Liver (tissue), 9 donors: ENCODE data around the gene SUGCT. TPM values are rescaled to one million over a fixed set of nuclear protein-coding genes. Genes with fewer than 3 reads are reported as not detected.

Source experiments
- DNase-seq: peaks from one replicate; pipeline ENCODE4 v3.0.0-alpha.2; 2017; ENCODE audit warnings: low spot score
- H3K27ac ChIP-seq, 2 donors: one replicate each; pipeline ENCODE4 v1.7.0; 2013; ENCODE audit warnings: inconsistent platforms in 2 of 2, low read length in 2 of 2, control low read depth in 1 of 2, low read depth in 1 of 2, mild to moderate bottlenecking in 1 of 2
- H3K27me3 ChIP-seq, 4 donors: one replicate each; pipeline versions ENCODE4 v1.6.1 to v1.7.0; 2013; ENCODE audit warnings: low read length in 3 of 4, inconsistent platforms in 1 of 4, mild to moderate bottlenecking in 1 of 4, moderate library complexity in 1 of 4; ENCODE audit not compliant: control insufficient read depth in 4 of 4, insufficient read depth in 4 of 4
- H3K36me3 ChIP-seq, 4 donors: one replicate each; pipeline versions ENCODE4 v1.6.1 to v1.7.0; 2013; ENCODE audit warnings: low read length in 3 of 4, mild to moderate bottlenecking in 3 of 4, low read depth in 1 of 4, moderate library complexity in 1 of 4; ENCODE audit not compliant: control insufficient read depth in 4 of 4, insufficient read depth in 3 of 4
- H3K4me1 ChIP-seq, 4 donors: one replicate each; pipeline versions ENCODE4 v1.6.1 to v1.7.0; 2013; ENCODE audit warnings: low read length in 3 of 4, mild to moderate bottlenecking in 3 of 4, moderate library complexity in 1 of 4; ENCODE audit not compliant: control insufficient read depth in 4 of 4, insufficient read depth in 4 of 4
- H3K4me3 ChIP-seq, 3 donors: one replicate each; pipeline versions ENCODE4 v1.6.1 to v1.7.0; 2013; ENCODE audit warnings: low read length in 3 of 3, control low read depth in 1 of 3, low read depth in 1 of 3, mild to moderate bottlenecking in 1 of 3
- H3K9ac ChIP-seq, 2 donors: one replicate each; pipeline ENCODE4 v1.7.0; 2013; ENCODE audit warnings: low read length in 2 of 2, mild to moderate bottlenecking in 2 of 2, moderate library complexity in 2 of 2, control low read depth in 1 of 2, low read depth in 1 of 2
- H3K9me3 ChIP-seq, 4 donors: one replicate each; pipeline versions ENCODE4 v1.6.1 to v1.7.0; 2013; ENCODE audit warnings: low read length in 3 of 4; ENCODE audit not compliant: control insufficient read depth in 4 of 4
- CTCF ChIP-seq: fragments of 150-350 bp; IDR thresholded peaks from 2 replicates; pipeline ENCODE4 v1.5.1; 2017; ENCODE audit warnings: improper control_type of control experiment, low read depth, low read length; ENCODE audit not compliant: missing input control
- EGR1 ChIP-seq, 2 donors: IDR thresholded peaks; 2 replicates each; pipeline ENCODE4 v1.6.1; 2016 to 2018; ENCODE audit warnings: antibody characterized with exemption in 2 of 2, low read depth in 2 of 2
- FOXA1 ChIP-seq: IDR thresholded peaks from 2 replicates; pipeline ENCODE4 v1.6.1; 2016; ENCODE audit warnings: antibody characterized with exemption
- FOXA2 ChIP-seq: IDR thresholded peaks from 2 replicates; pipeline ENCODE4 v1.6.1; 2016; ENCODE audit warnings: antibody characterized with exemption
- HNF4A ChIP-seq, 2 donors: conservative IDR thresholded peaks; 2 replicates each; pipeline ENCODE4 v1.6.1; 2016; ENCODE audit warnings: antibody characterized with exemption in 2 of 2, mild to moderate bottlenecking in 2 of 2
- HNF4G ChIP-seq: IDR thresholded peaks from 2 replicates; pipeline ENCODE4 v1.6.1; 2016; ENCODE audit warnings: antibody characterized with exemption
- JUND ChIP-seq, 2 donors: IDR thresholded peaks; 2 replicates each; pipeline ENCODE4 v1.6.1; 2016; ENCODE audit warnings: antibody characterized with exemption in 2 of 2
- NR2F2 ChIP-seq: IDR thresholded peaks from 2 replicates; pipeline ENCODE4 v1.6.1; 2016; ENCODE audit warnings: antibody characterized with exemption
- RAD21 ChIP-seq, 2 donors: IDR thresholded peaks; 2 replicates each; pipeline ENCODE4 v1.6.1; 2016; ENCODE audit warnings: antibody characterized with exemption in 2 of 2, mild to moderate bottlenecking in 2 of 2
- REST ChIP-seq: IDR thresholded peaks from 2 replicates; pipeline ENCODE4 v1.6.1; 2016; ENCODE audit warnings: antibody characterized with exemption, mild to moderate bottlenecking
- RXRA ChIP-seq, 2 donors: IDR thresholded peaks; 2 replicates each; pipeline ENCODE4 v1.6.1; 2017 to 2018; ENCODE audit warnings: antibody characterized with exemption in 2 of 2, mild to moderate bottlenecking in 1 of 2
- SP1 ChIP-seq: IDR thresholded peaks from 2 replicates; pipeline ENCODE4 v1.6.1; 2018; ENCODE audit warnings: antibody characterized with exemption, mild to moderate bottlenecking
- TAF1 ChIP-seq: conservative IDR thresholded peaks from 2 replicates; pipeline ENCODE4 v1.6.1; 2016; ENCODE audit warnings: antibody characterized with exemption, mild to moderate bottlenecking
- YY1 ChIP-seq: IDR thresholded peaks from 2 replicates; pipeline ENCODE4 v1.6.1; 2016; ENCODE audit warnings: antibody characterized with exemption, mild to moderate bottlenecking
- ZBTB33 ChIP-seq: IDR thresholded peaks from 2 replicates; pipeline ENCODE4 v1.6.1; 2016; ENCODE audit warnings: antibody characterized with exemption
- WGBS: extraction: QIAGEN DNeasy Blood & Tissue Kit; methylation state at CpG from one replicate; pipeline ENCODE4 v1.1.7; 2013; 5-methylcytosine and 5-hydroxymethylcytosine counted together
- polyA plus RNA-seq, 2 donors: library from polyadenylated mRNA; stranded (reverse) in 1 of 2; unstranded in 1 of 2; fragments of 200-250 nt in 1 of 2; fragments of >200 nt in 1 of 2; fragmentation: Nextera tagmentation in 1 of 2; extraction: Ambion mirVana in 1 of 2; gene quantifications; one replicate each; pipeline versions ENCODE4 v1.2.1 to v1.2.3, GENCODE V29; 2013 to 2015
- total RNA-seq, 2 donors: library from RNA; depleted of rRNA; stranded (reverse); fragments of >200 nt; gene quantifications; one replicate each; pipeline ENCODE4 v1.2.3, GENCODE V29; 2014
- TF ChIP-seq, protein P1 (sequence below): IDR thresholded peaks from 2 replicates; pipeline ENCODE4 v1.6.1; 2016; ENCODE audit warnings: antibody characterized with exemption
- donor health status: healthy.
- donor health status: healthy.
- donor health status: healthy.
- donor health status: healthy.
- donor health status: healthy.

Gene SUGCT
- total and polyA plus RNA-seq, 4 donors, result 6.2 to 11.9 (median 9.9) TPM

GRCh38 chr7:40597517-40597916 lies 462.7 kb downstream of the SUGCT start:
- Histone ChIP-seq H3K9ac (no peak overlapping the region), H3K4me1 (peaks cover 0 to 3% (median 0%) of the 10 kb centered on the region in 4 donors), H3K9me3 (no peaks in the 10 kb centered on the region), H3K36me3 (no peaks in the 10 kb centered on the region), H3K27me3 (no peaks in the 10 kb centered on the region), H3K27ac (no peak overlapping the region), H3K4me3 (no peak overlapping the region)
- TF ChIP-seq YY1 (no peak), HNF4A (conservative IDR thresholded peaks at IDR 0.05) (peak; percentile 26 to 41)
- DNase-seq, result no peak

- Histone ChIP-seq H3K36me3 (no peaks in the 10 kb centered on the region), H3K4me3 (no peak overlapping the region), H3K9me3 (no peaks in the 10 kb centered on the region), H3K9ac (no peak overlapping the region), H3K4me1 (peaks cover 0 to 3% (median 0%) of the 10 kb centered on the region in 4 donors), H3K27ac (no peak overlapping the region), H3K27me3 (no peaks in the 10 kb centered on the region)
- WGBS, result 80% methylated on average over 7 of the region's 7 CpGs
- no peak for DNase-seq
- TF ChIP-seq CTCF (no peak), ZBTB33 (no peak), HNF4G (no peak), FOXA2 (no peak), RAD21 (IDR thresholded peaks at IDR 0.05) (no peak), NR2F2 (no peak), JUND (IDR thresholded peaks at IDR 0.05) (no peak), RXRA (IDR thresholded peaks at IDR 0.05) (no peak), HNF4A (conservative IDR thresholded peaks at IDR 0.05) (no peak), TAF1 (no peak), EGR1 (IDR thresholded peaks at IDR 0.05; ENCODE audit: low read depth in 2 of 2) (no peak), YY1 (no peak), SP1 (no peak), REST (no peak), FOXA1 (no peak)
- TF ChIP-seq, protein P1, sequence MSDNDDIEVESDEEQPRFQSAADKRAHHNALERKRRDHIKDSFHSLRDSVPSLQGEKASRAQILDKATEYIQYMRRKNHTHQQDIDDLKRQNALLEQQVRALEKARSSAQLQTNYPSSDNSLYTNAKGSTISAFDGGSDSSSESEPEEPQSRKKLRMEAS, result no peak
Observed at GRCh38 chr7:40598915-40599314, 464.1 kb downstream of the SUGCT start.
